ENCODE measurements around the gene CBL. TPM values are rescaled to one million over a fixed set of nuclear protein-coding genes. Genes with fewer than 3 reads are reported as not detected.

The CBL gene
- total and polyA plus RNA-seq, 2 experiments from 2014 or later = 31.6 to 67.6 TPM

GRCh38 chr11:119300198-119300964, 94.2 kb downstream of the CBL start:
- Mint-ChIP-seq H3K9me3 (no peaks in the 10 kb centered on the region; the same call in 2 of the 3 replicates), H3K27me3 (ENCODE audit: insufficient read depth, low read depth, poor library complexity) (no peaks in the 10 kb centered on the region), H3K4me1 (0 out of 3 replicates have a peak, but pooled peaks cover 3% of the 10 kb centered on the region), H3K4me3 (no peak overlapping the region), H3K36me3 (ENCODE audit: low read depth) (peaks cover 80% of the 10 kb centered on the region), H3K27ac (no peak overlapping the region)
- Histone ChIP-seq H3K27me3 (ENCODE audit: insufficient read depth) (no peaks in the 10 kb centered on the region), H4K20me1 (replicated peaks; ENCODE audit: insufficient read depth) (peaks cover 11% of the 10 kb centered on the region), H3K4me3 (no peak overlapping the region), H3K4me1 (ENCODE audit: insufficient read depth) (no peaks in the 10 kb centered on the region), H3F3A (replicated peaks; ENCODE audit: low read depth) (peaks cover 3% of the 10 kb centered on the region; the same call in 1 of the 2 replicates), H3K36me3 (ENCODE audit: insufficient read depth) (peaks cover 63% of the 10 kb centered on the region), H3K27ac (ENCODE audit: low read depth) (no peak overlapping the region), H3K79me2 (replicated peaks; ENCODE audit: insufficient read depth) (0 out of 2 replicates have a peak, but pooled peaks cover 6% of the 10 kb centered on the region), H2AFZ (no peak overlapping the region), H3K9me2 (ENCODE audit: insufficient read depth) (no peaks in the 10 kb centered on the region), H3K4me2 (no peak overlapping the region)
- TF ChIP-seq EZH2 (IDR thresholded peaks at IDR 0.05; ENCODE audit: low read depth, unreplicated experiment) (no peak), CREB1 (CRISPR knock-in tag; IDR thresholded peaks at IDR 0.05; ENCODE audit: low read depth) (no peak), ZNF114 (CRISPR knock-in tag; IDR thresholded peaks at IDR 0.05) (no peak), CTCF (conservative IDR thresholded peaks at IDR 0.05; ENCODE audit: low read depth in 2 of 2) (no peak), ETS1 (IDR thresholded peaks at IDR 0.05) (no peak), ZNF462 (CRISPR knock-in tag; IDR thresholded peaks at IDR 0.05) (no peak), STAT1 (IDR thresholded peaks at IDR 0.05; ENCODE audit: unreplicated experiment) (no peak), REST (IDR thresholded peaks at IDR 0.05; ENCODE audit: unreplicated experiment) (no peak), JUNB (IDR thresholded peaks at IDR 0.05; ENCODE audit: unreplicated experiment) (no peak), ZNF331 (CRISPR knock-in tag; IDR thresholded peaks at IDR 0.05; ENCODE audit: low read depth) (no peak), EZH2phosphoT487 (IDR thresholded peaks at IDR 0.05; ENCODE audit: unreplicated experiment) (no peak), NANOG (IDR thresholded peaks at IDR 0.05; ENCODE audit: borderline replicate concordance) (no peak), POLR2AphosphoS5 (IDR thresholded peaks at IDR 0.05; ENCODE audit: low read depth) (no peak)
- DNase-seq (ENCODE audit: low spot score) = no peak
- ATAC-seq = no peak

Measured in GM23338 (cell line).